Measurements from ENCODE around the gene AHSP. TPM values are rescaled to one million over a fixed set of nuclear protein-coding genes. Genes with fewer than 3 reads are reported as not detected.

The AHSP gene
- polyA plus RNA-seq, 10 donors, result 8.6 to 48.2 (median 14.0) TPM

Other genes starting within 250 kb of the AHSP start
- gene ITGAX, start 172.7 kb upstream of the AHSP start, polyA plus RNA-seq (ENCODE audit: insufficient read length in 10 of 10), result 1 to 10 TPM in 4 of 10 donors, under 1 TPM in 6; 0.23 to 1.8 (median 0.89) TPM
- 1 to 10 TPM in 4 of 10 donors, under 1 TPM in 5, not detected in 1; 0.26 to 1.7 (median 0.48) TPM for gene ITGAD, start 134.6 kb upstream of the AHSP start, polyA plus RNA-seq (ENCODE audit: insufficient read length in 10 of 10)
- gene COX6A2, start 99.5 kb upstream of the AHSP start, polyA plus RNA-seq (ENCODE audit: insufficient read length in 10 of 10), result 100 to 1,000 TPM; 174 to 388 (median 268) TPM
- gene ZNF843, start 85.1 kb upstream of the AHSP start, polyA plus RNA-seq (ENCODE audit: insufficient read length in 10 of 10), result 1 to 10 TPM; 1.5 to 3.5 (median 2.4) TPM
- 1 to 10 TPM; 5.2 to 9.0 (median 7.5) TPM for gene ARMC5, start 68.4 kb upstream of the AHSP start, polyA plus RNA-seq (ENCODE audit: insufficient read length in 10 of 10)
- 100 to 1,000 TPM in 1 of 10 donors, 10 to 100 TPM in 9; 61.8 to 106 (median 81.9) TPM for gene TGFB1I1, start 55.7 kb upstream of the AHSP start, polyA plus RNA-seq (ENCODE audit: insufficient read length in 10 of 10)
- gene SLC5A2, start 44.8 kb upstream of the AHSP start, polyA plus RNA-seq (ENCODE audit: insufficient read length in 10 of 10), result 10 to 100 TPM in 3 of 10 donors, 1 to 10 TPM in 7; 5.1 to 13.0 (median 7.6) TPM
- 10 to 100 TPM; 34.1 to 58.8 (median 44.6) TPM for gene RUSF1, start 19.5 kb upstream of the AHSP start, polyA plus RNA-seq (ENCODE audit: insufficient read length in 10 of 10)

Measured in muscle of back (tissue), 10 donors.